CD4-positive, alpha-beta T cell treated with Interleukin-1 beta for 1 hour (primary cell): Measurements from ENCODE around the gene SLC25A39.
"Not testable (repeated sequence)": the region's sequence is repeated elsewhere in the genome, so short reads cannot be mapped to it uniquely, and the experiment has no call there.

ENCODE experiments used
- DNase-seq, 2 donors: peaks; one replicate each; pipeline ENCODE4 v3.0.0-alpha.2; 2020 to 2022

Gene SLC25A39

GRCh38 chr17:44334727-44335126 is 10.1 kb upstream of the SLC25A39 start:
- no peak for DNase-seq

- no peak for DNase-seq
These were observed 9.7 kb upstream of the SLC25A39 start for GRCh38 chr17:44334315-44334714.

- DNase-seq = peak in 1 of 2 donors; percentile 48
These were observed 8.7 kb upstream of the SLC25A39 start for GRCh38 chr17:44333371-44333770.

GRCh38 chr17:44331249-44331760 is 6.7 kb upstream of the SLC25A39 start:
- DNase-seq = peak; percentile 76 to 87

GRCh38 chr17:44330263-44330662 is 5.6 kb upstream of the SLC25A39 start:
- DNase-seq = not testable (repeated sequence)

- not testable (repeated sequence) for DNase-seq
These were observed 4.9 kb upstream of the SLC25A39 start for GRCh38 chr17:44329516-44329915.

GRCh38 chr17:44327715-44328449 is 3.3 kb upstream of the SLC25A39 start:
- DNase-seq = no peak

GRCh38 chr17:44326861-44327444 is 2.3 kb upstream of the SLC25A39 start:
- DNase-seq = peak; percentile 96

- no peak for DNase-seq
These were observed 492 bp downstream of the SLC25A39 start for GRCh38 chr17:44324092-44324570.

- DNase-seq = no peak
These were observed 1.1 kb downstream of the SLC25A39 start for GRCh38 chr17:44323359-44324091.

- no peak for DNase-seq
These were observed 2.3 kb downstream of the SLC25A39 start for GRCh38 chr17:44322236-44322895.

GRCh38 chr17:44321246-44322120 is 3.1 kb downstream of the SLC25A39 start:
- no peak for DNase-seq

- DNase-seq = no peak
These were observed 4.6 kb downstream of the SLC25A39 start for GRCh38 chr17:44320066-44320465.

- no peak for DNase-seq
These were observed 6.3 kb downstream of the SLC25A39 start for GRCh38 chr17:44318077-44318892.

- DNase-seq = no peak
These were observed 7.1 kb downstream of the SLC25A39 start for GRCh38 chr17:44317545-44317944.

- no peak for DNase-seq
These were observed 8.6 kb downstream of the SLC25A39 start for GRCh38 chr17:44315760-44316731.

GRCh38 chr17:44314869-44315661 is 9.6 kb downstream of the SLC25A39 start:
- peak; percentile 9 to 33 for DNase-seq

GRCh38 chr17:44314524-44314868 is 10.1 kb downstream of the SLC25A39 start:
- DNase-seq = no peak

- DNase-seq = no peak
These were observed 10.6 kb downstream of the SLC25A39 start for GRCh38 chr17:44314031-44314430.
